Measurements from ENCODE around the gene WDR53.

- no peak for TF ChIP-seq CTCF (IDR thresholded peaks at IDR 0.05; ENCODE audit: low read depth, low read length, missing input control)
- TF ChIP-seq TAF1 (conservative IDR thresholded peaks at IDR 0.05): no peak
- no peak for TF ChIP-seq REST (IDR thresholded peaks at IDR 0.05)
- TF ChIP-seq MAX (IDR thresholded peaks at IDR 0.05): no peak
- no peak for TF ChIP-seq FOXA1 (IDR thresholded peaks at IDR 0.05)
- no peak for TF ChIP-seq SP1 (IDR thresholded peaks at IDR 0.05)
- TF ChIP-seq EGR1 (IDR thresholded peaks at IDR 0.05; ENCODE audit: low read depth in 2 of 2): no peak
- no peak for TF ChIP-seq YY1 (IDR thresholded peaks at IDR 0.05)
Measured at GRCh38 chr3:196602673-196603072, 34.3 kb upstream of the WDR53 start.

Measured in liver (tissue), 3 donors.